Measurements from ENCODE around the gene GRK5. TPM values are rescaled to one million over a fixed set of nuclear protein-coding genes. Genes with fewer than 3 reads are reported as not detected.

GRK5 gene
- total RNA-seq, 1 donor from 2014 or later: 25.3 TPM

DNA sequence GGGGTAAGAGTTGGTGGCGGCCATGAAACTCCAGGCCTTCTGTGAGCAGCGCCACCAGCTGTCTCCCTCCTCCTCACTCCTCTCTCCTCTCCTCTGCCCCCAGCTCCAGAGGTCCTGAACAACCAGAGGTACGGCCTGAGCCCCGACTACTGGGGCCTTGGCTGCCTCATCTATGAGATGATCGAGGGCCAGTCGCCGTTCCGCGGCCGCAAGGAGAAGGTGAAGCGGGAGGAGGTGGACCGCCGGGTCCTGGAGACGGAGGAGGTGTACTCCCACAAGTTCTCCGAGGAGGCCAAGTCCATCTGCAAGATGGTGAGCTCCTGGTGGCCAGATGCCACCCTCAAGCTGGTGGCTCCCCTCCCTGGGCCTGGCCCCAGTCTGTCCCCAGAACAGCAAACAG lies 236.1 kb downstream of the GRK5 start:
- Mint-ChIP-seq H3K4me3 (no peak overlapping the region), H3K9me3 (no peaks in the 10 kb centered on the region), H3K4me1 (ENCODE audit: low read depth) (peaks cover 3% of the 10 kb centered on the region), H3K27me3 (ENCODE audit: insufficient read depth) (no peaks in the 10 kb centered on the region), H3K27ac (no peak overlapping the region), H3K36me3 (ENCODE audit: low read depth) (peaks cover 20% of the 10 kb centered on the region)
- intact Hi-C loops (cut with micrococcal nuclease): loop anchor here (10.0 kb wide), 1 partner anchor 101 kb away; the partner anchor contains the start of gene RGS10
- DNase-seq (ENCODE audit: low spot score): no peak

DNA sequence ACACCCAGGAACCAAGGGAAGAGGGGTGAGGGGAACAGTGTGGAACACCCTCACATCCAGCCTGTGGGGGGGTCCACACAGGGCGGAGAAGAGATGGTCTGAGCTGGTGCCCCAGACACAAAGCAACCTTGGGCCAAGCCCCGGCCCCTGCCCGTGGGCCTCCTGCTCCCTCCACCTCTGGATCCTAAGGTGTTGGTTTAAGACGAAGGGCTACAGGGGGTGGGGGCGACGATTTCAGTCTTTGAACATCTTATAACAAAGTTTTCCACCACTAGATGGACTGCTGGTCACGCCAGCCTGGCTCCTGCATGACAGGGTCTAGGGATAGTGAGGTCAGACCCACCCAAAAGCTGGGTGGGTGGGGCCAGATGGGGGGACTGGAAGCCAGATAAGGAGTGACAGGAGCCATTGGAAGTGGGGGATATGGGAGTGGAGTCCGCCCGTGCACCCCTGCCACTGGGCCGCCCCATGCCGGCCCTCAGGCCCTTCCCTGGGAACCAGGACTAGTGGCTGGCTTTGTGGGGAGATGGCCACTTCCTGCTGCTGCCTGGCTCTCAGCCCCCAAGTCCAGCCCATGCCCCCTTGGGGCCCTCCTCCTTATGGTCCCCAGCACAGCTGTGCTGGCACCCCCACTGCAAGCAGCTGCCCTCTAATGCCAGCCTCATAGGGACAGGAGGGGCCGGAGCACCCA lies 236.7 kb downstream of the GRK5 start:
- DNase-seq (ENCODE audit: low spot score): no peak
- Mint-ChIP-seq H3K27ac (no peak overlapping the region), H3K4me3 (no peak overlapping the region)

DNA sequence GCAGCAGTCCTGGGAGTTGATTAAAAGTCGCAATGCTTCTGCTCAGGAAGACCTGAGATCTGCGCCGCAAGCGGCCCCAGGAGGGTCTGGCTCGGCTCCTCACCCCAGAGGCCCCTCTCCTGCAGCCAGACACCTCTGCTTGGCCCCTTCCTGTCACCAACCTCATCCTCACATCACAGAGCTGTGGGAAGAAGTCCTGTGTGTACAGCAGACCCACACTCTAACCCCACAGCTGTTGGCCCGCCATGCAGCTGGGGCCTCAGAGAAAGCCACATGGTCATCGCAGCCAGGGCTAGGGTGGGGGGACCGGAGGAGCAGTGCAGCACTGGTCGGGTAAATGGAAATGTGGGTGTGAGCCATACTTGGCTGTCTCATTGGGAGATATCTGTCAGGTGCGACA lies 237.5 kb downstream of the GRK5 start:
- peaks cover 19% of the 10 kb centered on the region for H3K36me3 Mint-ChIP-seq (ENCODE audit: low read depth)
- H3K27ac Mint-ChIP-seq: no peak overlapping the region
- intact Hi-C loops (cut with micrococcal nuclease): loop anchor here (1.0 to 10.0 kb wide), 4 partner anchors 42 to 246 kb away; partner anchors contain the start of gene RGS10
- H3K27me3 Mint-ChIP-seq (ENCODE audit: insufficient read depth): no peaks in the 10 kb centered on the region
- no peak for DNase-seq (ENCODE audit: low spot score)
- H3K9me3 Mint-ChIP-seq: no peaks in the 10 kb centered on the region
- peaks cover 3% of the 10 kb centered on the region for H3K4me1 Mint-ChIP-seq (ENCODE audit: low read depth)
- H3K4me3 Mint-ChIP-seq: no peak overlapping the region

More for the DNA sequence above, 236.7 kb downstream of the GRK5 start:
- no peaks in the 10 kb centered on the region for H3K27me3 Mint-ChIP-seq (ENCODE audit: insufficient read depth)
- H3K9me3 Mint-ChIP-seq: no peaks in the 10 kb centered on the region
- intact Hi-C loops (cut with micrococcal nuclease): loop anchor here (10.0 kb wide), 1 partner anchor 101 kb away; the partner anchor contains the start of gene RGS10
- peaks cover 19% of the 10 kb centered on the region for H3K36me3 Mint-ChIP-seq (ENCODE audit: low read depth)
- peaks cover 3% of the 10 kb centered on the region for H3K4me1 Mint-ChIP-seq (ENCODE audit: low read depth)

DNA sequence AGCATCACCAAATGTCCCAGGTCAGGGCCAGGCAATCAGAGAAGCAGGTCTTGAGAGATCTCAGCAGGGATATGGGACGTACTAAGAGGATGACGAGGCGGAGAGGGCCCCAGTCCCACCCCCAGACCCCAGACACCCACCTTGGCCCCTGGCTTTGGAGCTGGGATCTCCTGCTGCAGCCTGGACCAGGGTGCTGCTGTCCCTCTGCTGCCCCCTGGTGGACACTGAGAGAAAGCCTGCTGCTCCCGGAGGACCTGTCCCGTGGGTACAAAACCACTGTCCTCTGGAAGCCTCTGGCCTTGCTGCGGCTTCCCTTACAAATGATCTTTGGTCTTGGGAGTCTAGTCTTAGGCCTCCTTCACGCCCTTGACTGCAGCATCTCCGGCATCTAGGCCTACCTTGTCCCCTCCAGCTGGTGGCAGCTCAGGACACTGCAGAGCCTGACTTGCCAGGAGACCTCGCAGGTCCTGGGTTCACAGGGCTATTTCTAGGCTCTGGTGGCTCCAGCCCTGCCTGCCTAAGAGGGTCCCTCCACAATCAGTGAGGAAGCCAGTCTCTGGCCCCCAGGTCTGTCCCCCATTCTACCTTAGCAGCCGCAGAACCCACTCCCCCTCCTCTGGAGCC lies 238.1 kb downstream of the GRK5 start:
- Mint-ChIP-seq H3K4me3 (no peak overlapping the region), H3K27me3 (ENCODE audit: insufficient read depth) (no peaks in the 10 kb centered on the region), H3K27ac (no peak overlapping the region), H3K4me1 (ENCODE audit: low read depth) (peaks cover 3% of the 10 kb centered on the region), H3K9me3 (no peaks in the 10 kb centered on the region), H3K36me3 (ENCODE audit: low read depth) (peaks cover 17% of the 10 kb centered on the region)
- DNase-seq (ENCODE audit: low spot score): peak; percentile 71
- intact Hi-C loops (cut with micrococcal nuclease): loop anchor here (1.0 to 10.0 kb wide), 4 partner anchors 42 to 246 kb away; partner anchors contain the start of gene RGS10

DNA sequence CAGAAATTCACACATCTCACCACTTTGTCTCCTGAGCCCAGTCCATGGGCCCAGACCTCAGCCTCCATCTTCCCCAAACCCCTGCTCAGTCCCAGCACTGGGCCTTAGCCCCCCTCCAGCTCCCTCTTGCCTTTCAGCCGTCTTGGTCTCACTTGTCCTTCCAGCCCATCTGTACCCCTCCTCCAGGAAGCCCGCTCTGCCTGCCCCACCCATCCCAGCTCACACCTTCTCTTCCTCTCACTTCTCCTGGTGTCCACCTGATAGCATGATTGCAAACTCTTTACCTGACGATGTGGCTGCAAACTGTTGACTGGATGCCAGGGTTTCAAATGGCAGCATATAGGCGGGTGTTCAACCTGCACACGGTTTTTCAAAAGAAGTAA lies 238.6 kb downstream of the GRK5 start:
- no peaks in the 10 kb centered on the region for H3K9me3 Mint-ChIP-seq
- H3K4me3 Mint-ChIP-seq: no peak overlapping the region
- peaks cover 3% of the 10 kb centered on the region for H3K4me1 Mint-ChIP-seq (ENCODE audit: low read depth)
- no peak for DNase-seq (ENCODE audit: low spot score)
- peaks cover 17% of the 10 kb centered on the region for H3K36me3 Mint-ChIP-seq (ENCODE audit: low read depth)
- intact Hi-C loops (cut with micrococcal nuclease): loop anchor here (1.0 to 10.0 kb wide), 4 partner anchors 41 to 247 kb away; partner anchors contain the start of gene RGS10
- H3K27me3 Mint-ChIP-seq (ENCODE audit: insufficient read depth): no peaks in the 10 kb centered on the region
- no peak overlapping the region for H3K27ac Mint-ChIP-seq

DNA sequence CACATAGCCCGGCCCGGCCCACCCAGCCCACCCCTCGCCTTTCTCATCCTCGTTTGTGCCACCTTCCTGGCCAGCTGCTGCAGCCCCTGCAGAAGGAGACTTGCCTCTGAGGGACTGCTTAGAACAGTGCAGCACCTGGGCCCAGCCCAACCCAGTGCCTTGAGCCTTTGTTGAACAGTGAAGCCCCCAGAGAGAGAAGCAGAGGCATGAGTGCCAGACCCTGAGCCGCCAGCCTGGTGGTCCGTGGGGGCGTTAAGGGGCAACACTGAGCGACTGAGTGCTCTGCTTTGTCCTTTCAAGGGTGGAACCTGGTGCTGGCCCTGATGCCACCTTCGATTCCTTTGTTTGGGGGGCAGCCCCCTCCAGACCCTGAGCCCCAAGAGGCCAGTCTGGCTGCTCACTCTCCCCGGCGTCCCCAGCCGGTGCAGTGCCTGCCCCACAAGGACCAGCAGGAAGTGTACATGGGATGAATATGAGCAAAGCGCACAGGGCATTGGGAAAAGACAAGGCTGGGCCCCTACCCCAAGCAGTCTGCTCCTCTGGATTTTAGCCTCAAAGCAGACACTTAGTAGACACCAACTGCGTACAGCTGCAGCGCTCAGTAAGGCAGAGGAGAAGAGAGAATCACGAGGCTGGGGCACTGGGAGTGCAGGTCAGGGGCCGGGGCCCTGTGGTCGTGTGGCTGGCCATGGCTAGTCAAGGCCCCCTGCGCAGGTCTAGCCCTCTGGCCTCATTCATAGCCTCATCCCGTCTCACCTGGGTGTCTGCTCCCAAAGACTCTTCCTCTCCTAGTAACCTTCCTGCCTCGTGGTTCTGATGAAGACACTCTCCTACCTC lies 239.3 kb downstream of the GRK5 start:
- Mint-ChIP-seq H3K36me3 (ENCODE audit: low read depth) (peaks cover 17% of the 10 kb centered on the region), H3K9me3 (no peaks in the 10 kb centered on the region), H3K27ac (no peak overlapping the region), H3K4me1 (ENCODE audit: low read depth) (peaks cover 3% of the 10 kb centered on the region), H3K4me3 (no peak overlapping the region), H3K27me3 (ENCODE audit: insufficient read depth) (no peaks in the 10 kb centered on the region)
- intact Hi-C loops (cut with micrococcal nuclease): loop anchor here (5.0 to 10.0 kb wide), 2 partner anchors 41 to 98 kb away; partner anchors contain the start of gene RGS10
- DNase-seq (ENCODE audit: low spot score): no peak

DNA sequence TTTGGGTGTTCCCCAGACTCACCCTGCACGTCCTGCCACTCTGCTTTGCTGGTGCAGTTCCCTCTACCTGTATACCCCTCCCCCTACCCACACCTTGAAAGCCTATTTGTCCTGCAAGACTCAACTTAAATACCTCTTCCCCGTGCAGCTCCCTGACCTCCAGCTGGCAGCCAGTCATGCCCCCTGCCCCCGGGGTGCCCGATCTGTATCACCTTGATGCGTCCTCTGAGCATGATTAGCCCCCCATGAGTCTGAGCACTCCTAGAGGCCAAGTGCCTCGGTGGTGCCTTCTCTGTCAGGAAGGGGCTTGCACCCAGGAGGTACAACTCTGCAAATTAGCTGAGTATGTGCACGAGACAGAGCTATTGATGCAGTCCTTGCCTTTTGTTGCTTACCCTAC lies 240.1 kb downstream of the GRK5 start:
- no peak overlapping the region for H3K4me3 Mint-ChIP-seq
- intact Hi-C loops (cut with micrococcal nuclease): loop anchor here (5.0 to 10.0 kb wide), 2 partner anchors 40 to 97 kb away; partner anchors contain the start of gene RGS10
- no peak for DNase-seq (ENCODE audit: low spot score)
- H3K27me3 Mint-ChIP-seq (ENCODE audit: insufficient read depth): no peaks in the 10 kb centered on the region
- H3K4me1 Mint-ChIP-seq (ENCODE audit: low read depth): peaks cover 3% of the 10 kb centered on the region
- H3K27ac Mint-ChIP-seq: no peak overlapping the region
- H3K9me3 Mint-ChIP-seq: no peaks in the 10 kb centered on the region
- H3K36me3 Mint-ChIP-seq (ENCODE audit: low read depth): peaks cover 17% of the 10 kb centered on the region

DNA sequence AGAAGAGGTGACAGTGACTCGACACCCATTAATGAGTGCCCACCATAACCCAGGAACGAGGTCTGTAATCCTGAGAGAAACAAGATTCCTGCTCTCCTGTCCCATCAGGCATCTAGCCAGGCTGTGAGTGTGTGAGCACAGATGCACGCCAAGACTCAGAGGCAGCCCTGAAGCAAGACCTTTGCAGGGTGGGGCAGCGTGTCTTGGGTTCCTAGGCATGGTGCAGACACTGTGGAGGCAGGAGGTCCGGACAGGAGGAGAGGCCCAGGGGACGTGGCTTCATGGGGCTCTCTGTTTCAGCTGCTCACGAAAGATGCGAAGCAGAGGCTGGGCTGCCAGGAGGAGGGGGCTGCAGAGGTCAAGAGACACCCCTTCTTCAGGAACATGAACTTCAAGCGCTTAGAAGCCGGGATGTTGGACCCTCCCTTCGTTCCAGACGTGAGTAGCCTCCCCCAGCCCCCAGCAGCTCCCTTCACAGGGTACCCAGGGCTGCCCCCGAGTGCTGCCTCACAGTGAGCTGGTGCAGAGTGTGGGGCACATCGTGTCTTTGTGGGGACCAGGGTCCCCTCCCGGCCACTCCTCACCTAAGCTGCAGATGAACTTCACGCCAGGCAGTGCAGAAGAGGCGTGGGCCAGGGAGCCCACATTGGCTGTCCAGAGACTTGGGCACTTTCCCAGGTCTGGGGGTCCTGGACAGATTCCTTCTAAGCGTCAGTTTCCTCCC lies 240.6 kb downstream of the GRK5 start:
- Mint-ChIP-seq H3K36me3 (ENCODE audit: low read depth) (peaks cover 15% of the 10 kb centered on the region), H3K4me3 (no peak overlapping the region), H3K4me1 (ENCODE audit: low read depth) (peaks cover 3% of the 10 kb centered on the region), H3K27ac (no peak overlapping the region), H3K9me3 (no peaks in the 10 kb centered on the region), H3K27me3 (ENCODE audit: insufficient read depth) (no peaks in the 10 kb centered on the region)
- intact Hi-C loops (cut with micrococcal nuclease): loop anchor here (5.0 to 10.0 kb wide), 2 partner anchors 39 to 97 kb away; partner anchors contain the start of gene RGS10
- DNase-seq (ENCODE audit: low spot score): no peak

DNA sequence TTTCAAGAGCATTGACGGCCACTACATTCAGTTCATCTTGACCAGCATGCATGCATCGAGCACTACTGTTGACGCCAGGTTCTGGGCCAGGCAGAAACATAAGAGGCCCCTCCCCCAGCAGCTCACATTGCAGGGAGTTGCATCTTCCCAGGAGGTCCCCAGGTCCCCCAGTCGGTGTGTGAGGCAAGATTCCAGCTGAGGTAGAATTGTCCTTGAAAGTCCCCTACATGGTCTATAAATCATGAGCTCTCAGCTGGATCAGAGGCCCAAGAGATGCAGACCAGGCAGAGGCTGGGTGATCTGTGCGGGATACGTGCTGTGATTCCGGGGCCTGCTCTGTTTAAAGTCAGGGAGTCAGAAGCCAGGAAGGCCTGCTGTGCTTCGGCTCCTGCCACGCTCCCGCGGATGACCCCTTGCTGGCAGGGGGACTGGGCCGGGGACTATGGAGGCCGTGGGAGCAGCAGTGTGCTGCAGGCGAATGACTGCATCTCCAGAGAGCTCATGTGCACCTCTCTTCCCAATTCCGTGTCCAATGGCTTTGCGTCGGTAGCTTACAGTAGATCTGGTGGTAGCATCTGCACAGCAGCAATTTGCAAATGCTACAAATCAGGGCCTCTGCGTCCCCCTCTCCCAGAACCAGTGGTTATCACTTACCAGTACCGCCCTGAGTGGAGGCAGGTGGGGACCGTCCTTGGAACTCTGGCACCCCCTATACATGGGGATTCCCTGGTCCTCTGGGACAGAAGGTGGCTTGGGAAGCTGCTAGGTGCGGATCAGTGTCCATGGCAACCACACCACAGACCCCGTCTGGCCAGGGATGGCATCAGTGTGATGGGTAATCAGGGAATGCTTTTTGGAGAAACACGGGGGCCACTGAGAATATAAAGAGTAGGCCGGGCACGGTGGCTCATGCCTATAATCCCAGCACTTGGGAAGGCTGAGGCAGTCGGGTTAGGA lies 241.5 kb downstream of the GRK5 start:
- H3K4me3 Mint-ChIP-seq: no peak overlapping the region
- peaks cover 13% of the 10 kb centered on the region for H3K36me3 Mint-ChIP-seq (ENCODE audit: low read depth)
- H3K27ac Mint-ChIP-seq: no peak overlapping the region
- DNase-seq (ENCODE audit: low spot score): no peak
- H3K9me3 Mint-ChIP-seq: no peaks in the 10 kb centered on the region
- peaks cover 3% of the 10 kb centered on the region for H3K4me1 Mint-ChIP-seq (ENCODE audit: low read depth)
- H3K27me3 Mint-ChIP-seq (ENCODE audit: insufficient read depth): no peaks in the 10 kb centered on the region
- intact Hi-C loops (cut with micrococcal nuclease): loop anchor here (5.0 to 10.0 kb wide), 2 partner anchors 38 to 96 kb away; partner anchors contain the start of gene RGS10

DNA sequence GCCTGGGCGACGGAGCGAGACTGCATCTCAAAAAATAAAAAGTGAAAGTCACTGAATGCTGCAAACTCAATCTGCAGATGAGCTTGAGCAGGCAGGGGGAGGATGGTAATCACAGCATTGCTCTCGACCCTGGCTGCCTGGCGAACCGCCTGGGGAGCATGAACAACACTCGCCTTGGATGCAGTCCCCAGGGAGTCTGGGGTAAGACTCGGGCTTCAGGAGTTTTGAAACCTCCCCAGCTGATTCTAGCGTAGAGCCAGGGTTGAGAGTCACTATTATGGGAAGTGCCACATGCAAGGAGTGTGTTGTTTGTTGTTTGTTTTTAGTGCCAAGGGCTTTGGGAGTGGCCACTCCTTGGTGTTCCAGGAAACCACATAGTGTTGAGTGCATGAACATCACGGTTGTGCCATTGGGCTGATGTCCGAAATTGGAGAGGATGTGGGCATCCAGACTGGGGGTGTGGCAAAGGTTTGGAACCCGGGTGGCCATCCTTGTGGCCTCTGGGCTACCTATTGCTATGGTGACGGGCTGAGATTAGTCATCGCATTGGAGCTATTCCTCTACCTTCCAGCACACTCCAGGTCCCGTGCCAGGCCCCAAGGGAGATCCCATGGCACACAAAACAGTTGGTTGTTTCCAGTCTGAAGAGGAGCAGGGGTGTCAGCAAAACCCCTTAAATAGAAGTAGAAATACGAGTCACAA lies 242.5 kb downstream of the GRK5 start:
- Mint-ChIP-seq H3K4me1 (ENCODE audit: low read depth) (peaks cover 2% of the 10 kb centered on the region), H3K27me3 (ENCODE audit: insufficient read depth) (no peaks in the 10 kb centered on the region), H3K27ac (no peak overlapping the region), H3K9me3 (no peaks in the 10 kb centered on the region), H3K36me3 (ENCODE audit: low read depth) (peaks cover 18% of the 10 kb centered on the region), H3K4me3 (no peak overlapping the region)
- DNase-seq (ENCODE audit: low spot score): no peak
- intact Hi-C loops (cut with micrococcal nuclease): loop anchor here (5.0 to 10.0 kb wide), 2 partner anchors 37 to 95 kb away; partner anchors contain the start of gene RGS10

Data from activated T-helper 1 cell treated with anti-CD3 and anti-CD28 coated beads, Interleukin-12 subunit alpha, Interleukin-12 subunit beta, Interleukin-2, Interleukin-4 antibody, amounts not matched to agents 30 ng/mL and 10 ng/mL and 1 ng/mL, durations not matched to agents 14 hours and 24 hours and 36 hours (primary cell).